WTC11 (cell line): ENCODE results near the gene SPTLC3.
A peak's percentile ranks its signal among the peaks of the same experiment; 100 is the strongest.

ENCODE experiments used
- GABPB1 ChIP-seq: sonication (generic); formaldehyde crosslinking; IDR thresholded peaks from 2 replicates; pipeline ENCODE4 v1.8.1; 2023; ENCODE audit warnings: mild to moderate bottlenecking, missing genetic modification reagents
- GTF2I ChIP-seq: fragments of 250-450 bp; sonication (Bioruptor Pico); conservative IDR thresholded peaks from 2 replicates; pipeline ENCODE4 v1.4.0; 2021; ENCODE audit warnings: mild to moderate bottlenecking
- NFYB ChIP-seq: sonication (generic); formaldehyde crosslinking; conservative IDR thresholded peaks from 2 replicates; pipeline ENCODE4 v1.8.0; 2022; ENCODE audit warnings: low read depth, missing genetic modification reagents
- NR2C2 ChIP-seq: sonication (generic); formaldehyde crosslinking; IDR thresholded peaks from 2 replicates; pipeline ENCODE4 v1.8.0; 2022; ENCODE audit warnings: mild to moderate bottlenecking, missing genetic modification reagents
- PRRX2 ChIP-seq: fragments of 250-450 bp; sonication (Bioruptor Pico); IDR thresholded peaks from 2 replicates; pipeline ENCODE4 v1.8.0; 2021; ENCODE audit warnings: mild to moderate bottlenecking
- RELA ChIP-seq: sonication (generic); formaldehyde crosslinking; IDR thresholded peaks from 2 replicates; pipeline ENCODE4 v1.8.1; 2022; ENCODE audit warnings: missing genetic modification reagents, mild to moderate bottlenecking, borderline replicate concordance
- SMAD3 ChIP-seq: sonication (generic); formaldehyde crosslinking; IDR thresholded peaks from 2 replicates; pipeline ENCODE4 v1.8.0; 2022; ENCODE audit warnings: missing genetic modification reagents, mild to moderate bottlenecking, borderline replicate concordance
- TF ChIP-seq, protein P1 (sequence below): sonication (generic); formaldehyde crosslinking; IDR thresholded peaks from 2 replicates; pipeline ENCODE4 v1.8.1; 2023; ENCODE audit warnings: mild to moderate bottlenecking, missing genetic modification reagents, moderate library complexity
- TF ChIP-seq, protein P2 (sequence below): fragments of 200-600 bp; IDR thresholded peaks from 2 replicates; pipeline ENCODE4 v1.8.0; 2022; ENCODE audit warnings: antibody characterized with exemption
- TF ChIP-seq, protein P3 (sequence below): sonication (generic); formaldehyde crosslinking; IDR thresholded peaks from 2 replicates; pipeline ENCODE4 v1.8.1; 2022; ENCODE audit warnings: low read depth, missing genetic modification reagents, borderline replicate concordance
- TF ChIP-seq, protein P4 (sequence below): sonication (generic); formaldehyde crosslinking; IDR thresholded peaks from 2 replicates; pipeline ENCODE4 v1.8.0; 2022; ENCODE audit warnings: mild to moderate bottlenecking, missing genetic modification reagents
- TF ChIP-seq, protein P5 (sequence below): sonication (generic); formaldehyde crosslinking; IDR thresholded peaks from 2 replicates; pipeline ENCODE4 v1.8.0; 2022; ENCODE audit warnings: mild to moderate bottlenecking, missing genetic modification reagents

DNA sequence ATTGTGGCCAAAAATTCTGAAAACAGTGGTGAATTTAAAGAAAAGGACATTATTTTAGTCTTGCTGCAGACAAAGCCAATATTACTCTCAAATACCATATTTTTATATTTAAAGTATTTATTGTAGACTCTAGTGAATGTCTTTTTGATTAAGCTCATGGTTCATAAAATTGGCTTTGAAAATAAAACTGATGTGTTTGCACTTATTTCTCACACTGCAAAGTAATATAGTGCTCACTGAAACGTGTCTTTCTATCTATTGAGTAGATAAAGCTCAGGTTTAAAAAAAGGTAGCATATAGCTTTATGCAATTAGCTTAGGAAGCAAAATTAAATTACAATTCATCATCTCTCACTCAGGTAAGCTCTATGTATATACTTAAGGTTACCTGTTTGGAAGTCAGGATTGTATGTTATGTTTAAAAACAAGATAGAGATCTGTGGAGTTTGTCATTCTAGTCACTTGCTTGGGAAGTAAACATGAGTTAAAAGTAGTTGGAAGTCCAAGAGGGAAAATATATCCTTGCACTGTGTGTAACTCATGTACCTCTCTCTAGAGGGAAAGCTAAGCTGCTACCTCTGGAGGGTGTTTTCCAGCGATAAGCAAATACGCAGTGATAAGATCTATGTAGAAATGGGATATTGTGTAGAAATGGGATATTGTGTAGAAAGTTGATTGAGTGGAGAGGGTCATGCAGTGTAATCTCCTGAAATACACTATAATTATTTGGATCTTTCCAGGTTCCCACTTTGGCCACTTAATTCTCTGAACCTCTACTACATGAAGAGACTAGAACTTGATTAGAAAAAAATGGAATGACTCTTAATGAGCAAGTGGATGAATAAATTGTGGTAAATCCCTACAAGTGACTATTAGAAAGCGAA lies 29.9 kb upstream of the SPTLC3 start:
- TF ChIP-seq GABPB1 (CRISPR knock-in tag) (peak; percentile 50; the same call in 1 of the 2 replicates), NR2C2 (CRISPR knock-in tag) (no peak), PRRX2 (CRISPR knock-in tag) (no peak), SMAD3 (CRISPR knock-in tag) (no peak), RELA (CRISPR knock-in tag) (no peak), NFYB (CRISPR knock-in tag) (no peak), GTF2I (CRISPR knock-in tag) (no peak)
- TF ChIP-seq, protein P1, sequence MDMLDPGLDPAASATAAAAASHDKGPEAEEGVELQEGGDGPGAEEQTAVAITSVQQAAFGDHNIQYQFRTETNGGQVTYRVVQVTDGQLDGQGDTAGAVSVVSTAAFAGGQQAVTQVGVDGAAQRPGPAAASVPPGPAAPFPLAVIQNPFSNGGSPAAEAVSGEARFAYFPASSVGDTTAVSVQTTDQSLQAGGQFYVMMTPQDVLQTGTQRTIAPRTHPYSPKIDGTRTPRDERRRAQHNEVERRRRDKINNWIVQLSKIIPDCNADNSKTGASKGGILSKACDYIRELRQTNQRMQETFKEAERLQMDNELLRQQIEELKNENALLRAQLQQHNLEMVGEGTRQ: no peak
- TF ChIP-seq, protein P2, sequence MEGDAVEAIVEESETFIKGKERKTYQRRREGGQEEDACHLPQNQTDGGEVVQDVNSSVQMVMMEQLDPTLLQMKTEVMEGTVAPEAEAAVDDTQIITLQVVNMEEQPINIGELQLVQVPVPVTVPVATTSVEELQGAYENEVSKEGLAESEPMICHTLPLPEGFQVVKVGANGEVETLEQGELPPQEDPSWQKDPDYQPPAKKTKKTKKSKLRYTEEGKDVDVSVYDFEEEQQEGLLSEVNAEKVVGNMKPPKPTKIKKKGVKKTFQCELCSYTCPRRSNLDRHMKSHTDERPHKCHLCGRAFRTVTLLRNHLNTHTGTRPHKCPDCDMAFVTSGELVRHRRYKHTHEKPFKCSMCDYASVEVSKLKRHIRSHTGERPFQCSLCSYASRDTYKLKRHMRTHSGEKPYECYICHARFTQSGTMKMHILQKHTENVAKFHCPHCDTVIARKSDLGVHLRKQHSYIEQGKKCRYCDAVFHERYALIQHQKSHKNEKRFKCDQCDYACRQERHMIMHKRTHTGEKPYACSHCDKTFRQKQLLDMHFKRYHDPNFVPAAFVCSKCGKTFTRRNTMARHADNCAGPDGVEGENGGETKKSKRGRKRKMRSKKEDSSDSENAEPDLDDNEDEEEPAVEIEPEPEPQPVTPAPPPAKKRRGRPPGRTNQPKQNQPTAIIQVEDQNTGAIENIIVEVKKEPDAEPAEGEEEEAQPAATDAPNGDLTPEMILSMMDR: no peak
- TF ChIP-seq, protein P3, sequence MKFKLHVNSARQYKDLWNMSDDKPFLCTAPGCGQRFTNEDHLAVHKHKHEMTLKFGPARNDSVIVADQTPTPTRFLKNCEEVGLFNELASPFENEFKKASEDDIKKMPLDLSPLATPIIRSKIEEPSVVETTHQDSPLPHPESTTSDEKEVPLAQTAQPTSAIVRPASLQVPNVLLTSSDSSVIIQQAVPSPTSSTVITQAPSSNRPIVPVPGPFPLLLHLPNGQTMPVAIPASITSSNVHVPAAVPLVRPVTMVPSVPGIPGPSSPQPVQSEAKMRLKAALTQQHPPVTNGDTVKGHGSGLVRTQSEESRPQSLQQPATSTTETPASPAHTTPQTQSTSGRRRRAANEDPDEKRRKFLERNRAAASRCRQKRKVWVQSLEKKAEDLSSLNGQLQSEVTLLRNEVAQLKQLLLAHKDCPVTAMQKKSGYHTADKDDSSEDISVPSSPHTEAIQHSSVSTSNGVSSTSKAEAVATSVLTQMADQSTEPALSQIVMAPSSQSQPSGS (CRISPR knock-in tag): no peak
- TF ChIP-seq, protein P4, sequence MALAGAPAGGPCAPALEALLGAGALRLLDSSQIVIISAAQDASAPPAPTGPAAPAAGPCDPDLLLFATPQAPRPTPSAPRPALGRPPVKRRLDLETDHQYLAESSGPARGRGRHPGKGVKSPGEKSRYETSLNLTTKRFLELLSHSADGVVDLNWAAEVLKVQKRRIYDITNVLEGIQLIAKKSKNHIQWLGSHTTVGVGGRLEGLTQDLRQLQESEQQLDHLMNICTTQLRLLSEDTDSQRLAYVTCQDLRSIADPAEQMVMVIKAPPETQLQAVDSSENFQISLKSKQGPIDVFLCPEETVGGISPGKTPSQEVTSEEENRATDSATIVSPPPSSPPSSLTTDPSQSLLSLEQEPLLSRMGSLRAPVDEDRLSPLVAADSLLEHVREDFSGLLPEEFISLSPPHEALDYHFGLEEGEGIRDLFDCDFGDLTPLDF (CRISPR knock-in tag): no peak
- TF ChIP-seq, protein P5, sequence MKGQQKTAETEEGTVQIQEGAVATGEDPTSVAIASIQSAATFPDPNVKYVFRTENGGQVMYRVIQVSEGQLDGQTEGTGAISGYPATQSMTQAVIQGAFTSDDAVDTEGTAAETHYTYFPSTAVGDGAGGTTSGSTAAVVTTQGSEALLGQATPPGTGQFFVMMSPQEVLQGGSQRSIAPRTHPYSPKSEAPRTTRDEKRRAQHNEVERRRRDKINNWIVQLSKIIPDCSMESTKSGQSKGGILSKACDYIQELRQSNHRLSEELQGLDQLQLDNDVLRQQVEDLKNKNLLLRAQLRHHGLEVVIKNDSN (CRISPR knock-in tag): no peak
